A549 treated with GW870086 at 1 μM for 4 hours (cell line): ENCODE data around the gene CD200R1. TPM values are rescaled to one million over a fixed set of nuclear protein-coding genes. Genes with fewer than 3 reads are reported as not detected.

Experiments
- total RNA-seq: library from RNA; stranded (reverse); fragments of 200-300 nt; extraction: Qiagen RNA extraction; gene quantifications from 5 replicates; pipeline ENCODE4 v1.2.3, GENCODE V29; 2022; ENCODE audit warnings: low read depth

The CD200R1 gene
- total RNA-seq, result 0.06 to 0.09 TPM (median 0.08 TPM) in 4 of 5 replicates, not detected in the other

DNA sequence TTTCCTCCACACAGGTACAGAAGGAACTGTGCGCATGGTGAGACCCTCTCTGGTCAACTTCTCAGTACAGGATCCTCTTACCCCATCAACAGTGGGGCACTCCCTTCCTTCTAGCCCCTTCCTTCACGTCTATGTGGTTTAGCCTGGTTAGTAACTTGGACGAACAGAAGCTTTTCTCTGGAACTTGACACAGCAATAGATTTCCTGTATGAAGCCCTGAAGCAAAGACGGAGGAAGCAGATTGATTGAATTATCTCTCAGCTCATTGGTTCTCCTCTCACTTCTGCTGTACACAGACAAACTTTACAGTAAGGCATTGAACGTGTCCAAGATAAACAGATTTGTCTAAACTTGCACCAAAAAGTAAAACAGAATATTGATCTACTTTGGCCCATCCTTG, at the start of gene CD200R1:
Gene CD200R1, minus strand, starts transcription at position 210 of the 400 bp plus-strand sequence. CDS start 246 bp downstream, outside the sequence.

GRCh38 chr3:112990672-112991602, 16.0 kb upstream of the CD200R1 start, which contains the start of gene GTPBP8:
Gene GTPBP8 (plus strand): TSS chr3:112990984. CDS start chr3:112991000, 16 bp downstream.

Other genes starting within 250 kb of the CD200R1 start
- gene CD200R1L, start 128.2 kb downstream of the CD200R1 start, total RNA-seq, result not detected in 5 replicates
- gene GTPBP8, start 15.9 kb upstream of the CD200R1 start, total RNA-seq, result 14.6 to 17.7 TPM (median 16.2 TPM) in 5 replicates
- gene BOC, start 236.5 kb upstream of the CD200R1 start, total RNA-seq, result 4.4 to 7.1 TPM (median 5.9 TPM) in 5 replicates